Daoy (cell line): ENCODE results near the gene ADAM20. TPM values are rescaled to one million over a fixed set of nuclear protein-coding genes. Genes with fewer than 3 reads are reported as not detected.
"Not testable (repeated sequence)": the region's sequence is repeated elsewhere in the genome, so short reads cannot be mapped to it uniquely, and the experiment has no call there.

Source experiments
- DNase-seq: peaks from one replicate; pipeline ENCODE4 v3.0.0-alpha.2; 2015; ENCODE audit warnings: low read depth
- total RNA-seq: library from RNA; depleted of rRNA; stranded (reverse); fragments of >200 nt; shearing (Covaris generic); gene quantifications from 2 replicates; pipeline ENCODE4 v1.2.3, GENCODE V29; 2014; rRNA removed

Gene ADAM20
- 0.18 and 0.34 TPM in 2 replicates for total RNA-seq

DNA sequence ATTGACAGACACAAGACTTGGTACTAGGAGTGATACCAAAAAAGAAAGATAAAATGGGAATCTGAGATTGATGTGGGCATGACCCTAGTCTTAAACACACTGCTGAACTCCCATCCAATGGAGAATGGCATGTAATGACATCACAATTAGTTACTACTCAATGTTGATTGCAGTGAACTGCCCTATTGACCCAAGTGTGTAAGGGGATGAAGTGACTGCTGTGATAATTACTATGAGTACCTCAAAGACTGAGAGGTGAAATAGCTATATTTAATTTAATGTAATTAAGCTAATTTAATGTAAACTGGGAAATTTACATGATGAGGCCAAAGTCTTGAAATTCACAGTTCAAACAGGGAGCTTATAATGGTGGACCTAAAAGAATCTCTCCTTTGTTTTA lies at the start of gene ADAM20:
TSS of gene ADAM20 (minus strand) at position 101 of the 400 bp plus-strand sequence. CDS start 10,247 bp downstream, outside the sequence.
- DNase-seq = no peak

DNA sequence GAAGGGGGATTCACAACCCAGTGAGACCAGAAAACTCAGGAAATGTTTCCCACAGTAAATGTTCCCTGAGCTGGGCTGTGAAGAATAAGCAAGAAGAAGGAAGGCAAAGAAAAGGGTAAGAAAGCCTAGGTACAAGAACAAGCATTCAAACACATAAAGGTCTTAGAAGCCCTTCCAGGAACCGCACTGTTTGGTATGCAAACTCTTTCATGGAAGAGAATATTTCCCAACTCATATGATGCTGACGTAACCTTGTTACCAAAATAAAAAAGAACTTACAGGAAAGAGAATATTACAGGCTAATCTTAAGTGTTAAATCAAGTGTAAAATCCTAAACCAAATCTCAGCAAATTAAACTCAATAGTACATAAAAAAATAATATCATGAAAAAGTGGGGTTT lies 42.1 kb upstream of the ADAM20 start:
- no peak for DNase-seq

DNA sequence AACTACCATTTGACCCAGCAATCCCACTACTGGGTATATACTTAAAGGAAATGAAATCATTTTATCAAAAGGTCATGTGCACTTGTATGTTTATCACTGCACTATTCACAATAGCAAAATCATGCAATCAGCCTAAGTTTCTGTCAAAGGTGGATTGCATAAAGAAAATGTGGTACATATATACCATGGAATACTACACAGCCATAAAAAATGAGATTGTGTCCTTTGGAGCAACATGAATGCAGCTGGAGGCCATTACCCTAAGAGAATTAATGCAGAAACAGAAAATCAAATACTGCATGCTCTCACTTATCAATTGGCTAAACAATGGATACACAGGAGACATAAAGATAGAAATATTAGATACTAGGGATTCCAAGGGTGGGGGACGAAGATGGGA lies 38.2 kb upstream of the ADAM20 start:
- no peak for DNase-seq

DNA sequence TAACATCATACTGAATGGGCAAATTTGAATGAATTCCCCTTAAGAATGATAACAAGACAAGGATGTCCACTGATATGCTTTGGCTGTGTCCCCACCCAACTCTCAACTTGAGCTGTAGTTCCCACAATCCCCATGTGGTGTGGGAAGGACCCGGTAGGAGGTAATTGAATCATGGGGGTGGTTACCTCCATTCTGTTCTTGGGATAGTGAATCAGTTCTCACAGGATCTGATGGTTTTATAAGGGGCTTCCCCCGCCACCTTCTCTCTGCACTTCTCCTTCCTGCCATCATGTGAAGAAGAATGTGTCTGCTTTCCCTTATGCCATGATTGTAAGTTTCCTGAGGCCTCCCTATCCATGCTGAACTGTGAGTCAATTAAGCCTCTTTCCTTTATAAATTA lies 36.3 kb upstream of the ADAM20 start:
- DNase-seq = no peak

DNA sequence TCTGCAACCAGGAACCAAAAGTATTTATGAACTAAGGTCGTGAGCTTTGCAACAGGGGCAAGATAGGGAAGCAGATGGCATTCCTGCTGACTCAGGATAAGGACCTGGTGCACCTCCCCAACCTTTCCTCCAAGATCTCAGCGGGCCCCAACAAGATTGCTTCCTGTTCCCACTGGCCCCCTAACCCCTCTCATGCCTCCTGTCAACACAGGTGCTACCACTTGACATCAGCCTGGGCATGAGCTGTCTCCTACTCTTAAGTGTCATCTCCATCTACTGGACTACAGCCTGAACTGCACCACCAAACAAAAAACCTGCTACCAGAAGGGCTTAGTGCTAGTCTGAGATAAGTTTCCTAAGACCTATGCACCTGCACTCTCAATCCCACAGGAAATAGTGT lies 33.0 kb upstream of the ADAM20 start:
- peak; percentile 13 for DNase-seq

DNA sequence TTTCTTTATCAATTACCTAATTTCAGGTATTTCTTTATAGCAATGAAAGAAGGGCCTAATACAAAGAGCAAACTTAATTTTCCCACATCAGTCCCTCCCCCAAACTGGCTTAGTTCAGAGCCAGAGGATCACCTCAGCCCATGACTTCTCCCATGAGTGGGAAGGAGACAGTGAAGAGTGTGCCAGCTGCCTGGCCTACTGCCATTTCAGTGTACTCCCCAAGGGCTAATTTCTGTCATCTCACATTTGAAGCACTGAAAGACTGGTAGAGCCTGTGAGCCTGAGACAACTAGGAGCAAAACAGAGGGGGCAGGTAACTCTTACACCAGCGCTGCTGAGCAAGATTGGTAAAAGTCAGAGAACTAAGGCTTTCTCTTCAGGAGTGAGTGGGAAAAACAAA lies 29.1 kb upstream of the ADAM20 start:
- DNase-seq = no peak

DNA sequence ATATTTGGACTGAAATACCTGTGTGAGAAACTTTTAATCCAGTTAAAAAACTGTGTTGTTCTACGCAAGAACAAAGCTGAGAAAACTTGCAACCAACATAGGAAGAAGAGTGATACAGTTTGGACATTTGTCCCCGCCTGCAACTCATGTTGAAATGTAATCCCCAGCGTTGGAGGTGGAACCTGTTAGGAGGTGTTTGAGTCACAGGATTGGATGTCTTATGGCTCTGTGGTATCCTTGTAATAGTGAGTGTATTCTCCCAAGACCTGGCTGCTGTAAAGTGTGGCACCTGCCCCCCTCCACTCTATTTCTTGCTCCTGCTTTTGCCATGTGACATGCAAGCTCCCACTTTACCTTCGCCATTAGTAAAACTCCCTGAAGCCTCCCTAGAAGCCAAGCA lies 28.6 kb upstream of the ADAM20 start:
- no peak for DNase-seq

DNA sequence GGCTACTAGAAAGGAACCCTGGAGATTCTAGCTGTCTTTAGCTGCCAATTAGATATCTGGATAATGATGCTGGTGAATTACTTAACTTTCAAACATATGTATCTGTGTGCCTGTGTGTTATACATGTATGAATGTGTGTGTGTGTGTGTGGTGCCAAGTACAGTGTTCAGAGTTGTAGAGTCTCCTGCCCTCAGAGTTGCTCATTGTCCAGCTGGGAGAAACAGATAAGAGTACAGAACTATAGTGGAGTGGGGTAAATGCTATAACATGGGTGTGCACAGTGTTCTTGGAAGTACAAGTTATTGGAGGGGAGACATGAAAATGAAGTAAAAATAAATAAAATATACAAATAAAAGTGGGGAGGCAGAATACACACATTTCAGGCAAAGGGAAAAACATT lies 23.6 kb upstream of the ADAM20 start:
- no peak for DNase-seq

DNA sequence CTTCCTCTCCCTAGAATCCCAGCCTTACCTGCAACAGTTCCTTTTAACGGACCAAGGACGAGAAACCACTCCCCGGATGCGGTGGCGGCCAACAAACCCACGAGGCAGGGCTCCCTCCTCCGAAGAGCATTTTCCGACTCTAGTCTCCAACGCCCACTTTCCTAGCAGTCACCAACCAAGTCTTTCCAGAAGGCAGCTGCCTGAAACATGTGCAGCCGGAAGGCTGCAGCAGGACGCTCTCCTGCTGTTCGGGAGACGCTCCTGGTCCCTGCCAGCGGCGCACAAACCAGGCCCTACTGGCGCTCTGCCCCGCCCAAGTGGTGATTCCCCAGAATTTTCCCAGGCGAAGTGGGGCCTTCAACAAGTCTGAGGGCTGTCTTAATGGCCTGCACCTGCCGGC lies 21.1 kb upstream of the ADAM20 start:
- DNase-seq = no peak

DNA sequence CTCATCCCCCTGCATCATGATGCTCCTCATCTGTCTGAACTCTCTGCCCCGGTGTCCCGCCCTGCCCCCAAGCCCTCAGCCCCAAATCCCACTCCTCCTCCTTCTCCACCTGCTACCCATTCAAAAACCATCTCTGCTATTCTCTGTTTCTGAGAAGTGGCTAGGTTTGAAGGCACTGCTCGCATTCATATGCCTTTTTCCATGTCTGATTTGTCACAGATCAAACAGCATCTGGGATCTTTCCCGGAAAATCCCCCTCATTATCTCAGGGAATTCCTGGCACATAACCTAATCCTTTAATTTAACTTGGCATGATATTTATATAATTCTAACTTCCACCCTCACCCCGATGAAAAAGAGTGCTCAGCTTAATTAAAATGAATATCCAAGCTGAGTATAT lies 3.3 kb upstream of the ADAM20 start:
- no peak for DNase-seq

DNA sequence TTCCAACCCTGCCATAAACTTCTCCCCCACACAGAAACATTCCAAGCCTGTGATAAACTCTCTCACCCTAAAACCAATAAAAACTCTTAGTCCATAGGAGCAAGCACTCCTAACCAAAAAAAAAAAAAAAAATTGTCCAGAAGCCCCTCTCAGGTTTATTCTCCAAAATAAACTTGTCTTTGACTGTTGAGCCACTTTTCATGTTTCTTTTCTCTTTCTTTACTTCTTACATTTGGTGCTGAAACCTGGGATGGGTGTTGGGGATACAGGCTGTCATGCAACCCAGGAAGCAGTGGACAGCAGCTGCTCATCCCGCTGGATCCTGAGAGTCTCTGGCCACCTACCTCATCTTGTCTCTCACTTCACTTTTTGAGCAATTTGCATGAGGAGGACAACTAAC lies 2.0 kb upstream of the ADAM20 start:
- DNase-seq = no peak

DNA sequence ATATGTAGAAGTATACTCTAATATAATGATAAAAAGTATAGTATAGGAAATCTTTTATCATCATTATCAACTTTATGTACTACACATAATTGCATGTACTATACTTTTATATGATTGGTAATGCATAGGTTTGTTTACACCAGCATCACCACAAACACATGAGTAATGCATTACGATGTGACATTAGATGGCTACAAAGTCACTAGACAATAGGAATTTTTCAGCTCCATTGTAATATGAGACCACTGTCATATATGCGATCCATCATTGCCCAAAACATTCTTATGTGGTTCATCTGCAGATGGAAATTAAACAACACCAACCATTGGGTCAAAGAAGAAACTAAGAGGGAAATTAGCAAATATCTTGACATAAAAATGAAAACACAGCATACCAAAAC lies 4.4 kb downstream of the ADAM20 start:
- no peak for DNase-seq

DNA sequence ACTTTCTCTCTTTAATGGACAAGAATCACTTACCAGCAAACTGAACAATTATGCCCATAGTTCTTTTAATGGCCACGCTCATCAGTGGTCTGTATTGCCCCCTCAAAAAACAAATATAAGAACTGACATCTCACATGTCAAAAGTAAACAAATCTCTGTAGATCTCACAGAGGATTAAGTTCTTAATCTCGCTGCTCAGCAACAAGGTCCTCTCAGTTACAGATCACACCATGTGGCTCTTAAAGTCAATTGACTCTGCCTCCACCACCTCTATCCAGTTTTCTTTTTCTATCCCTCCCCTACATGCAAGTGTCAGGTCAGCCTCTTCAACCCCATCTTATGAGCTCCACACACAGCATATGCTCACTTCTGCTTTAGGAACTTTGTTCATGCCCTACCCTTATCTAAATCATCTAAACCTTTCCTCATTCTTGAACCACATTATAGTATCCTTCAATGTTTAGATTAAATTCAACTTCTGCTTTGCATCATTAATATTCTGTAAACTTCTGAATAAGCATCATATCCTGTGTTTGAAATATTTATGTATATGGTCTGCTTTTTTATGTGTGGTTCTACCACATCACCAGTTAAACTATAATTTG lies 7.2 kb downstream of the ADAM20 start:
- DNase-seq = no peak

DNA sequence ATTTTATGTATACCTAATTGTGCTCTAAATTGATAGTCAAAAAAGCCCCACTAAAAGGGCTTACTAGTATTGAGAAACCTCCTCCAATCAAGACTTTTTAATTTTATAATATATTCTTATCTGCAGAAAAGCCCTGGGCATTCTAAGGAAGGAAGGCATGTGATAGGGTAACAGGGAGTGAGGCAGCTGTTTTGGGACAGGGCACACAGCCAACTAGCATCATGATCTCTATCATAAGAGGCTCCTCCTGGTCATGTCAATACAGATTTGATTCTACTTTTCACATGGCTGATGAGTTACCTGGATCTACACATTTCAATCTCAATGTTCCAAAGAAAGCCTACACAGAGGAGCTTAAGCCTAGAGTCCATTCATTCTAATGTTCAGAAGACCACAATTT lies 9.1 kb downstream of the ADAM20 start:
- DNase-seq = no peak

DNA sequence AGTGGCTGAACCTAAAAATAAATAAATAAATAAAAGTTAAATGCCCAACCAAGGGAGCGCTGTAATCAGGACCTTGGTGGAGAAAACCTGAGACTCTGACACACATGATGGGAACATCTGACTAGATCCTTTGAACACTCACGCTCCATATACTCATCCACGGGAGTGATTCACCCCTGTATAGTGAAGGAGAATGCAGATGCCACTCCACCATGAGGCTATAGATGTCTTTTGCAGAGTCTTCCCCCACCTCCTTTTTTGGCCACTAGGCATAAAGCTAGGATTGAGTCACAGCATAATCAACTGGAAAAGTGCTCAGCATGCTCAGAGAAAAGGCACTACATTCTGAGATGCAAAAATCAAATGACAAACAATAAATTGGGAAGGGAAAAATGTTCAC lies 19.0 kb downstream of the ADAM20 start:
- DNase-seq = no peak

DNA sequence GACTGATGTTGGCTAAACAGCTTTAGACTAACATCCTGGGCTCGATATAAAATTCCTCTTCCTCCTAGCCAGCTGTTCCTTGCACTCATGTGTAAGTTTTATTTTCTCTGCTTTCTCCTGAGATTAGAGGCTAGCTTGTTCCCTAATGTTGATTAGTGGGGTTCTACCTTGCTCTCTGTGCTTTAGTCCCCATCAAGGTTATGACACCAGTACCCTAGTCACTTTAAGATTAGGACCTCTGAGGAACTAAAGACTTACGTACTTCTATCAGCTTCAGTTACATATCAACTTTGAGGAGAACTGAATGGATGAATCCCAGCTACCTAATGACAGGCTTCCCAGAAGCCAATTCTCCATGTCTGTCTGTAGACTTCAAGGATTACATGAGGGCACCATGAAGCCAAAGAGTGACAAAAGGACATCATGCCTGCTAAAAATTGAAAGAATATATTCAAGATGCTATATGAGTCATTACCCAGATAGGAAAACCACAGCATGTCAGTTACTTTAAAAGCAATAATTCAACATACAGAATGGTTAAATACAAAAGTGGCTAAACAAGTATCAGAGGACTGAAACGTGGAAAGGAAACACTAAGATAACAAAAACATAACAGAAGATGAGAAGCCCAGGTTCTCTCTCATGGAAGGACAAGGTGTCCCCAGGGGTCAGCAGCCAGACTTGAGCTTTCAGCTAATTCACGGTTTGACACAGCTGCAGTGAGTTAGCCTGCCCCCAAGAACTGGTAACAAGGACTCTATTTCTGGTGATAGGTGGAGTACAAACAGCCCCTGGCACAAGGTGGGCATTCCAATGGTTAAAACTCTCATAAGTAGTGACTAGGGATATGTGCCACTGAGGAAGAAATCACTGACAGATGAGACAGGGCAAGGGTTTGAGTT lies 20.4 kb downstream of the ADAM20 start:
- no peak for DNase-seq

DNA sequence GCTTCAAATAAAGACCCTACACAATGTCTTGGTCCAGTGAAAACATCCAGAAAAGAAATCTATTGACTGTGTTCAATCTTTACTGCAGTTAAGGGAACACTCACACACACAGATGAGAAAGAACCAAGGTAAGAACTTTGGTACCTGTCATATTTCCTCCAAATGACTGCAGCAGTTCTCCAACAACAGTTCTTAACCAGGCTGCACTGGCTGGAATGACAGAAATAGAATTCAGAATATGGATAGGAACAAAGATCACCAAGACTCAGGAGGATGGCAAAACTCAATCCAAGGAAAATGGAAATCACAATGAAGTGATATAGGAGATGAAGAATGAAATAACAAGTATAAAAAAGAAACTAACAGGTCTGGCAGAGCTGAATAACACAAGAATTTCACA lies 36.6 kb downstream of the ADAM20 start:
- DNase-seq = no peak

DNA sequence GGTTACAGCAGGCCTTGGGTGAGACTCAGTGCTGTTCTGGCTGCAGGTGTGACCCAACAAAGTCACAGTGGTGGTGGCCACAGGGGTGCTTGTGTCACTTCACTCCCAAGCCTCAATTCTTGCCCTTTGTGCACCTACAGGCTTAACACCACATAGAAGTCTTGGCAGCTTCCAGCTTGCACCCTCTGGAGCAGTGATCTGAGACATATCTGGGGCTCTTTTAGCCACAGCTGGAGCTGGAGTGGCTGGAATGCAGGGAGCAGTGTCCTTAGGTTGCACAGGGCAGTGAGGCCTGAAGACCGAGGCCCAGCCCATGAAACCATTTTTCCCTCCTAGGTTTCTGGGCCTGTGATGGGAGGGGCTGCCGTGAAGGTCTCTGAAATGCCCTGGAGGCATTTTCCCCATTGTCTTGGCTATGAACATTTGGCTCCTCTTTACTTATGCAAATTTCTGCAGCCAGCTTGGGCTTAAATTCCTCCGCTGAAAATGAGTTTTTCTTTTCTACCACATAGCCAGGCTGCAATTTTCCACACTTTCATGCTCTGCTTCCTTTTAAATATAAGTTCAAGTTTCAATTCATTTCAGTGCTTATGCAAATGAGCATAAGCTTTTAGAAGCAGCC lies 45.1 kb downstream of the ADAM20 start:
- DNase-seq = no peak

DNA sequence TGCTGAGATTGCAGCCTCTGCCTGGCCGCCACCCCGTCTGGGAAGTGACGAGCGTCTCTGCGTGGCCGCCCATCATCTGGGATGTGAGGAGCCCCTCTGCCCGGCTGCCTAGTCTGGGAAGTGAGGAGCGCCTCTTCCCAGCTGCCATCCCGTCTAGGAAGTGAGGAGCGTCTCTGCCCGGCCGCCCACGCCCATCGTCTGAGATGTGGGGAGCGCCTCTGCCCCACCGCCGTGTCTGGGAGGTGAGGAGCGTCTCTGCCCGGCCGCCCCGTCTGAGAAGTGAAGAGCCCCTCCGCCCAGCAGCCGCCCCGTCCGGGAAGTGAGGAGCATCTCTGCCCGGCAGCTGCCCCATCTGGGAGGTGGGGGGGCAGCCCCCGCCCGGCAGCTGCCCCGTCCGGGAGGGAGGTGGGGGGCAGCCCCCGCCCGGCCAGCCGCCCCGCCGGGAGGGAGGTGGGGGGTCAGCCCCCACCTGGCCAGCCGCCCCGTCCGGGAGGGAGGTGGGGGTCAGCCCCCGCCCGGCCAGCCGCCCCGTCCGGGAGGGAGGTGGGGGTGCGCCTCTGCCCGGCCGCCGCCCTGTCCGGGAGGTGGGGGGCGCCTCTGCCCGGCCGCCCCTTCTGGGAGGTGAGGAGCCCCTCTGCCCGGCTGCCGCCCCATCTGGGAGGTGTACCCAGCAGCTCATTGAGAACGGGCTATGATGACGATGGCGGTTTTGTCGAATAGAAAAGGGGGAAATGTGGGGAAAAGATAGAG lies 57.3 kb downstream of the ADAM20 start:
- DNase-seq = not testable (repeated sequence)

DNA sequence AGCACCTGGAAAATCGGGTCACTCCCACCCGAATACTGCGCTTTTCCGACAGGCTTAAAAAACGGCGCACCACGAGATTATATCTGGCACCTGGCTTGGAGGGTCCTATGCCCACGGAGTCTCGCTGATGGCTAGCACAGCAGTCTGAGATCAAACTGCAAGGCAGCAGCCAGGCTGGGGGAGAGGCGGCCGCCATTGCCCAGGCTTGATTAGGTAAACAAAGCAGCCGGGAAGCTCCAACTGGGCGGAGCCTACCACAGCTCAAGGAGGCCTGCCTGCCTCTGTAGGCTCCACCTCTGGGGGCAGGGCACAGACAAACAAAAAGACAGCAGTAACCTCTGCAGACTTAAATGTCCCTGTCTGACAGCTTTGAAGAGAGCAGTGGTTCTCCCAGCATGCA lies 59.3 kb downstream of the ADAM20 start:
- DNase-seq = not testable (repeated sequence)

DNA sequence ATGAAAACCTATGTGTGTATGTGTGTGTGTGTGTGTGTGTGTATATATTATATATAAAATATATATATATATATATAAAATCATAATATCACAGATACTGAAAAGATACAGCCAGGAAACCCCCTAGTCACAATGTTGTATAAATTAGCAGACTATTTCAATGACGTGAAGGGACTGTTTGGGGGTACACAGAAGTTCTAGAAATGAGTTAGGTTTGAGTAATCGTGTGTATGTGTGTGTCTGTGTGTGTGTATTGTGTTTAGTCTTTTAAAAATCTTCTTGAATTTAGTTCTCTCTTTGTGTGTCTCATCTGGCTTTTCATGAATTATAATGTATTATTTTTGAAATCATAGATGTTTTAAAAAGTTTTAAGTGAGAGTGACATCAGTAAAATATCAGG lies 61.0 kb downstream of the ADAM20 start:
- no peak for DNase-seq
